ENCODE data around the gene MT1B.
"Not testable (repeated sequence)": the region's sequence is repeated elsewhere in the genome, so short reads cannot be mapped to it uniquely, and the experiment has no call there.

Gene MT1B

DNA sequence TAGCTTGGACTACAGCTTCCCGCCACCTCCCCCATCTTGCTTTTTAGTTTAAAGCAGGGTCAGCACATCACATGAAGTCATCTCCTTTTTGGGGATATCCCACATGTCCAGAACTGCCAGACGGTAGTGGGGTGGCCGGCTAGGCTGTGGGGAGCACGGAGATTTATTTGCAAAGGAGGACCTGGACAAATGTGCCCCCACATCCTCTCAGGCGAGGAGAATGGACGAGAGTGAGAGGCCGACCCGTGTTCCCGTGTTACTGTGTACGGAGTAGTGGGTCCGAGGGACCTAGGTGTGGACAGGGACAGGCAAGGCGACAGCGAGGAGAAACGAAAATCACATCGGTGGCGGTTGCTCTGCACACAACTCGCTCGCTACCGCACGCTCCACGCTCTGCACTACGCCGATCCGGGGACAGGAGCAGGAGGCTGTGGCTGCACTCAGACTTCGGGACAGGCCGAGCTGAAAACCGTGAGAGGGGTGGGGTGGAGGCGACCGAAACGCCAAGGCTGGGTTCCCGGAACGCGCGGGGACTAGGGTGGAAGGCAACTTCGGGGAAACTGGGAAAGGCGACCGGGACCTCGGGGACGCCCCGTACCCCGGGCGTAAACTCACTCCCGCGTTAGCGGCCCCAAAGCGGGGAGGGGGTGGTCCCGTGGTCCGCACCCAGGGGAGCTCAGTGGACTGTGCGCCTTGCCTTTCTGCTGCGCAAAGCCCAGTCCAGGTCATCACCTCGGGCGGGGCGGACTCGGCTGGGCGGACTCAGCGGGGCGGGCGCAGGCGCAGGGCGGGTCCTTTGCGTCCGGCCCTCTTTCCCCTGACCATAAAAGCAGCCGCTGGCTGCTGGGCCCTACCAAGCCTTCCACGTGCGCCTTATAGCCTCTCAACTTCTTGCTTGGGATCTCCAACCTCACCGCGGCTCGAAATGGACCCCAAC lies 13.6 kb upstream of the MT1B start, which contains the start of gene MT1A:
Gene MT1A (plus strand): TSS at position 853 of the 937 bp plus-strand sequence. CDS start 73 bp downstream, at position 926.
- no peak for DNase-seq (ENCODE audit: low read depth in 2 of 2)

- DNase-seq (ENCODE audit: low read depth in 2 of 2), result no peak
Measured at GRCh38 chr16:56639045-56639444, 12.6 kb upstream of the MT1B start.

GRCh38 chr16:56640076-56640475 lies 11.6 kb upstream of the MT1B start:
- DNase-seq (ENCODE audit: low read depth in 2 of 2), result no peak

DNA sequence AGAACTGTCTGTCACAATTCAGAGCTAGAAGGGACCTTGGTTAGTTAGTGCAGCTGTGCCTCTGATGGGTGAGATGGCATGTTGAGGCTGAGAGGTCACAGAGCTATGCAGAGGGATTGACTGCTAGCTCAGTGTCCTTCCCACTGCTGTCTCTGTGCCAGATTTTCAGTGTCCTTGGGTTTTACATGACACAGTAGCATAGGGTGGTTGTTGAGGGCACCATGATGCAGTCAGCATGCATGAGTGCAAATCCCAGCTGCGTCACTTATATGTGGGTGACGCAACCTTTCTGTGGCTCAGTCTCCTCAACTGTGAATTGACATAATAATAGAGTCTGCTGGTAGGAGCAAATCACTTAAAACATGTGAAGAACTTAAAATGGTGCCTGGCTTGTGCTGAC lies 10.5 kb upstream of the MT1B start:
- no peak for DNase-seq (ENCODE audit: low read depth in 2 of 2)

DNA sequence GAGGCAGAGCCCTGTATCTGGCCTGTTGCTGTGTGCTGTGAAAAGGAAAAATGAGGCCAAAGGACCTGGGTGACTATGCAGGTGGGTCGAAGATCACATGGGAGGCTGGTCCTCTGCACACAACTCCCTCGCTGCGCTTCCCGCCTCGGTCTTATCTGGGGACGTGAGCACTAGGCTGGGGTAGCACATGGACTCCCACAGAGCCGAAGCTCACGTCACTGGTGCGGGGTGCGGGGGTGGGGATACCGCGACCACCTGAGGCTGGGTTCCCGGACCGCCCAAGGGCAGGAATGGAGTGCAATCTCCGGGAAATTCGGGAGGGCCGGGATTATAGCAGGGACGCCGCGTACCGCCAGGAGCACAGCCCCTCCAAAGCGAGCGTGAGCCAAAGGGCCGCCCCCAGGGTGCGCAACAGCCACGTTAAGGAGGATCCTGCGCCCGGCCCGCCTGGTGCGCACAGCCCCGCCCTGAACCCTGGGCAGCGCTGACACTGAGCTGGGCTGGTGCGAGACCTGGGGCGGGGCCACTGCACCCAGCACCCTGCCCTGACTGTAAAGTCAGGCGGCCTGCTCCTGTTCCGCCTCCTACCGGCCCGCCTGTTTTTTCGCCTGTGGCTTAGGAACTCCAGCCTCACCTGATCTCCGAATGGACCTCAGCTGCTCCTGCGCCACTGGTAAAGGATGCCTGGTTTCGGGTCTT lies 8.5 kb upstream of the MT1B start:
- DNase-seq (ENCODE audit: low read depth in 2 of 2), result no peak

- DNase-seq (ENCODE audit: low read depth in 2 of 2), result no peak
Measured at GRCh38 chr16:56643833-56644232, 7.9 kb upstream of the MT1B start.

- no peak for DNase-seq (ENCODE audit: low read depth in 2 of 2)
Measured at GRCh38 chr16:56645311-56645710, 6.4 kb upstream of the MT1B start.

GRCh38 chr16:56645838-56646237 lies 5.8 kb upstream of the MT1B start:
- no peak for DNase-seq (ENCODE audit: low read depth in 2 of 2)

DNA sequence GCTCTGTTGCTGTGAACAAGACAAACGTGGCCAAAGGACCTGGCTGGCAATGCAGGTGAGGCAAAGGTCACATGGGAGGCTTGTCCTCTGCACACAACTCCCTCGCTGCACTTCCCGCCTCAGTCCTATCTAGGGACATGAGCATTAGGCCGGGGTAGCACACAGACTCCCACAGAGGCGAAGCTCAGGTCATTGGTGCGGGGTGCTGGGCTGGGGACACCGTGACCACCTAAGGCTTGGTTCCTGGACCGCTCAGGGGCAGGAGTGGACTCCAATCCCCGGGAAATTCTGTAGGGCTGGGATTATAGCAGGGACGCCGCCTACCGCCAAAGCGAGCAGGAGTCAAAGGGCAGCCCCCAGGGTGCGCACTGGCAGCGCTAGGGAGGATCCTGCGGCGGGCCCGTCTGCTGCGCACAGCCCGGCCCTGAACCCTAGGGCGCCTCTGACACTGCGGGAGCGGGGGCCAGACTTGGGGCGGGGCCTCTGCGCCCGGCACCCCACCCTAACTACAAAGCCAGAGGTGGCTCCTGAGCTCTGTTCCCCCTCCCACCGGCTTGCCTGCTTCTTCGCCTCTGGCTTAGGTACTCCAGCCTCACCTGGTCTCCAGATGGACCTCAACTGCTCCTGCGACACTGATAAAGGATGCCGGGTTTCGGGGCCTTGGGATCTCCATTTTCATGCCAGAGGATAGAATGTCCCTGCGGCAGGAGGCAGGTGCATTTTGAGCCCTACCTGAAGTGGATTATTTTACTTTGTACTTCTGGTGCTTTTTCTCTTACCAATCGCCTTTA lies 3.9 kb upstream of the MT1B start:
- DNase-seq (ENCODE audit: low read depth in 2 of 2), result no peak

- DNase-seq (ENCODE audit: low read depth in 2 of 2), result no peak
Measured at GRCh38 chr16:56649271-56649670, 2.4 kb upstream of the MT1B start.

DNA sequence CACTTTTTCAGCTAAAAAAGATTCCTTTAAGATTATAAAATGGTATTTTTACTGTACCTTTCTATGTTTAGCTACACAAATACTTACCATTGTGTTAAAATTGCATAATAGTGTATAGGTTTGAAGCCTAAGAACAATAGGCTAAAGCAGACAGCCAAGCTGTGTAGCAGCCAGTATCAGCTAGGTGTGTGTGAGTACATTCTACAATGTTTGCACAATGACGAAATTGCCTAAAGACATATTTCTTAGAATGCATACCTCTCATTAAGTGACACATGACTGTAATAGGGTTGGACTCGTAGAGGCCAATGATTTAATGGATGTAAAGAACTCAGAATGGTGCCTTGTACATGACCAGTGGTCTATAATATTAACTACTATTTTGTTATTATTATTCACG lies 1.9 kb upstream of the MT1B start:
- no peak for DNase-seq (ENCODE audit: low read depth in 2 of 2)

- no peak for DNase-seq (ENCODE audit: low read depth in 2 of 2)
Measured at GRCh38 chr16:56652600-56652999, 914 bp downstream of the MT1B start.

GRCh38 chr16:56653218-56653617 lies 1.5 kb downstream of the MT1B start:
- no peak for DNase-seq (ENCODE audit: low read depth in 2 of 2)

DNA sequence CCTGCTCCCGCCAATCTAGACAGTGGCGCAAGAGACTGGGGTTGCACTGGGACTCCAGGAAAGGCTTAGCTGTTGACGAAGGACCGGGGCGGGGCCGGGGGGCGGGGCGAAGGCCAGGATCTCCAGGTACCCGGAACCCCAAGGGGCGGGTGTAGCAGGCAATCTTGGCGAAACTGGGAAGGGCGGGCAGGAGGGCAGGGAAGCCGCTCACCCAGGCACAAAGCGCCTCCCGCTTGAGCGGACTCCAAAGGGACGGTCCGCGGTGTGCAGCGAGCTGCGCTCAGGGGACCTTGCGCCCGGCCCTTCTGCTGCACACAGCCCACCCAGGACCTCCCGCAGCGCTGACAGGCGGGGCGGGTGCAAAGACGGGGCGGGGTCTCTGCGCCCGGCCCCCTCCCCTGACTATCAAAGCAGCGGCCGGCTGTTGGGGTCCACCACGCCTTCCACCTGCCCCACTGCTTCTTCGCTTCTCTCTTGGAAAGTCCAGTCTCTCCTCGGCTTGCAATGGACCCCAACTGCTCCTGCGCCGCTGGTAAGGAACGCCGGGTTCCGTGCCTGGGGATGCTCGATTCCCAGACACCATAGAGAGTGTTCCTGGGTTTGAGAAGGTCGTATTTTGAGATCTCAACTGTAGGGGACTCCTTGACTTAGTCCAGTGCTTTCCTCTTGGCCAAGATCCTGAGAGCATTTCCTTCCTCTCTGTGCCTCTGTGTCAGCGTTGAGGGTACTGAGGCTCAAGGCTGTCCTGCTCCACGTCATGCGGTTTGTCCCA lies 6.1 kb downstream of the MT1B start, which contains the start of gene MT1F:
Gene MT1F (plus strand): TSS at position 405 of the 772 bp plus-strand sequence. CDS start 100 bp downstream, at position 505.
- DNase-seq (ENCODE audit: low read depth in 2 of 2), result no peak

- DNase-seq (ENCODE audit: low read depth in 2 of 2), result no peak
Measured at GRCh38 chr16:56658327-56658875, 6.7 kb downstream of the MT1B start.

- DNase-seq (ENCODE audit: low read depth in 2 of 2), result no peak
Measured at GRCh38 chr16:56662357-56663354, 11.0 kb downstream of the MT1B start.

DNA sequence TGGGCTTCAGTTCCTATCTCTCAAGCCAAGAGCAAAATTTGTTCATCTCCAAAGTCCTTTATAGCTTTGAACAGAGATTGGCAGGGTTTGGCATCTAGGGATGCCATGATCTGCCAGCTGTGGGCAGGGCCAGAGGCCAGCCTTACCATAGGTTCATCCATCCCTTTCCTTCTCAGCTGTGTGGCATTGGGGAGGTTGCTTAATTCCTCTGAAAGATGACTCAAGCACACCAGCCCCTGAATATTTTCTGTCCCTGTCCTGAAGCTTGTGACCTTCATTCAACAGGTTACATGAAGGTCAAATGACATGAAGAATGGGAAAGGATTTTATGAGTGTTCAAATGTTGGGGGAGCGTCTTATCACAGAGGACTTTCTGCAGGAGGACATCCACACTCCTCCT lies 12.8 kb downstream of the MT1B start:
- no peak for DNase-seq (ENCODE audit: low read depth in 2 of 2)

DNA sequence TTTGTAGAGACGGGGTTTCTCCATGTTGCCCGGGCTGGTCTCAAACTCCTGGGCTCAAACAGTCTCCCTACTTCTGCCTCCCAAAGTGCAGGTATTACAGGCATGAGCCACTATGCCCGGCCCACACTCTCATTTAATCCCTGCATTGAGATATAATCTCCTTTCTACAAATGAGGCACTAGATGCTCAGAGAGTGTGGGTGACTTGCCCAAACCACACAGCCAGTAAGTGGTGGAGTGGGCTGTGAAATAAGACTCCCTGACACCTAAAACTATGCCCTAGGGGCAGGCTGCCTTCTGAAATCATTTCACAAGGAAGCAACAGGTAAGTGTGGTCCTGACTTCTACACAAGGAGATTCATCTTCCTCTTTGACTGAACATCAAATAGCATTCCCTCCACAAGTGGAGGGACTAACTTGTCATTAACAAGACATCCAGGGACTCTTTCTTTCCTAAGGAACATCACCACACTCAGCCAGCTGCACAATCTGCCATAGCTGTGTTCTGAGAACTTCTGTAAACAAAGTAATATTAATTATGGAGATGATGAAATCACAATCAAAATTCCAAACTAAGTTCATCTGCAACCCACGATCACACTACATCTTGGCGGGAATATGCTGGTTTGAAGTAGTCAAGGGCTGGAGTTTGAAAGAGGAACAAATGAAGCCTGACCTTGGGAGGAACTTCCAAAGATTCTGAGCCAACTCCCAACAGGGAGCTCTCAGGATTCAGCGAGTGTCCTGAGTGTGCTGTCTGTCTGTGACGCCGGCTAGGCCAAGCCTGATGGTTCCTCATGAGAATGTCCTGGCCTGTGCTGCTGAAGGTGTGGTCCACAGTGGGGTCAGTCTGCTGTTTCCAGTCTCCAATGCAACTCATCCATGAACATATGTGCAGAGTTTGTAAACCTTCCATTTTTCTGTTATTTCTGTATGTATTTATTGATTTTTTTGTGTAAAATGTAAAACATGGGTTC lies 13.9 kb downstream of the MT1B start:
- not testable (repeated sequence) for DNase-seq (ENCODE audit: low read depth in 2 of 2)
